COLO829 (cell line): ENCODE data around the gene ADCY2.

Experiments
- DNase-seq: peaks from one replicate; pipeline ENCODE4 v3.0.0; 2012; ENCODE audit warnings: low spot score

ADCY2 gene

DNA sequence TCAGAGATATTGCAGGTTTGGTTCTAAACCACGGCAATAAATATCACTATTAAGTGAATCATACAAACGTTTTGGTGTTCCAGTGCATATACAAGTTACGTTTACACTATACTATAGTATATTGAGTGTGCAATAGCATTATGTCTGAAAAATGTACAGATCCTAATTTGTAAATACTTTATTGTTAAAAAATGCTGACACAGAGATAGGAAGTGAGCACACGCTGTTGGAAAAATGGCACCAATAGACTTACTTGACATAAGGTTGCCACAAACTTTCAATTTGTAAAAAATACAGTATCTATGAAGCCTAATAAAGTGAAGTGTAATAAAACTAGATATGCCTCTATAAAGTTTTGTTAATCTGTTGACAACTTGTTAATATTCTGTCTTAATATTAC lies 439.0 kb downstream of the ADCY2 start:
- DNase-seq, result no peak

DNA sequence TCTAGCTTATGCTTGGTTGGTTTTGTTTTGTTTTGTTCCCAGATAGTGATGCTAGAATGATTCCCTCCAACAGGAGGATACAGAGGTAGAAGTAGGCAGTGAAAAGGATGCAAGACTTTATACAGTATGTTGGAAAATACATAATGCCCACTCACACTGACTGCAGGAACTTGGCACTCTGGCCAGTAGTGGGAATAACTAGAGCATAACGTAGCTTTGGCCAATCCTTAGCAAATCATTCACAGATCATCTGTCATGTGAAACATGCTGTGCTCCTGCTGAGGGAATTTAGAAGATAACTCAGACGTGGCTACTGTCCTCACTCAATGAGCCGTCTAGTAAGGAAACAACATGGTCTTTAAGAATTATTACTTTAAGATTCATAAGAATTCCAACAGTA lies 441.5 kb downstream of the ADCY2 start:
- no peak for DNase-seq

DNA sequence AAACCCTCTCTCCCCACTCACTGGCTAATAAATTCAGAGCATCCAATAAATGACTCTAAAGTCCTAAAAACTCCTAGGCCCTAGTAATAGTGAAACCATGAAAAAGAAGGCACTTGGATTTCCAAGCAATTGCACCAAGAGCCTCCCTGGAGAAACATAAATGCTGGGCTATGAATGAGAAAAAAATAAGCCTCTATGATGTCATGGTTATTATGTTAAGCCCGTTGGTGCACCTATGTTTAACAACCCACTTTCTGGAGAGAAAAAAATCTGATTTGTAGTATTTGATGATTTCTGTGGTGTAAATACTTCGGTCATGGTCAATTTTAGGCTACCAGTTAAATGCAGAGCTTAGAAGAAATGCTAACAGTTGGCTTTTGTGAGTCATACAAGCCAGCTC lies 446.6 kb downstream of the ADCY2 start:
- DNase-seq, result no peak

DNA sequence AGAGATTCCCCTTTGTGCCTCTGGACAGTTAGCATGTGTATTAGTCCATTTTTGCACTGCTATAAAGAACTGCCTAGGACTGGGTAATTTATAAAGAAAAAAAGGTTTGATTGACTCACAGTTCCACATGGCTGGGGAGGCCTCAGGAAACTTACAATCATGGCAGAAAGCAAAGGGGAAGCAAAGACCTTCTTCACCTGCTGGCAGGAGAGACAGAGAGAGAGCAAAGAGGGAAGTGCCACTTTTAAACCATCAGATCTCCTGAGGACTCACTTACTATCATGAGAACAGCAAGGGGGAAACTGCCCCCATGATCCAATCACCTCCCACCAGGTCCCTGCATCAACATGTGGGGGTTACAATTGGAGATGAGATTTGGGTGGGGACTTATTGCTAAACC lies 449.0 kb downstream of the ADCY2 start:
- DNase-seq, result no peak

DNA sequence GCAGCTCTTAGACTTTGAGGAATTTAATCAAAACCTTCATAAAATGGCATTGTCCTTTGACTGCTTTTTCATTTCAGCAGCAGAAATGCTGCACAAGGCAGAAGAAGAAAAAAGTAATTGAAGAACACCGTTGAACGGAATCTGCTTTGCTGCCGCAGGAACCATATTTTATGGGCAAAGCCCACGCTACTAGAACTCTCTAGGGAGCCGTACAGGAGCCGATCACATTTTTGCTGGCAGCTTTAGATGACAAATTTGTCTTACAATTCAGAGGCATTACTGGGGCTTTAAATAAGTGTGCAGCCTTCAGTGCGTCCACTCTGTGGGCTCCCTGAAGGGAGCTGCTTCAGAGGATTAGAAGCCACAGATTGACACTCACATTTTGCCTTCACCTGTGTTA lies 449.6 kb downstream of the ADCY2 start:
- no peak for DNase-seq

DNA sequence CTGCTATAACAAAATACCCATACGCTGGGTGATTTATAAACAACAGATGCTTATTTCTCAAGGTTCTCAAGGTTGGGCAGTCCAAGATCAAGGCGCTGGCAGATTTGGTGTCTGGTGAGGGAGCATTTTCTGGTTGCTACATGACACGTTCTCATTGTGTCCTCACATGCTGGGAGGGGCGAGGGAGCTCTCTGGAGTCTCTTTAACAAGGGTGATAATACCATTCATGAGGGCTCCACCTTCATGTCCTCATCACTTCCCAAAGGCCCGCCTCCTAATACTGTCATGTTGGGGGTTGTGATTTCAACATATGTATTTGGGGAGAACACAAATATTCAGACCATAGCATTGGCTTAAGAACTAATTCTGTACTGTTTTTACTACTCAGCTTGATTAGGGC lies 450.4 kb downstream of the ADCY2 start:
- DNase-seq, result no peak

DNA sequence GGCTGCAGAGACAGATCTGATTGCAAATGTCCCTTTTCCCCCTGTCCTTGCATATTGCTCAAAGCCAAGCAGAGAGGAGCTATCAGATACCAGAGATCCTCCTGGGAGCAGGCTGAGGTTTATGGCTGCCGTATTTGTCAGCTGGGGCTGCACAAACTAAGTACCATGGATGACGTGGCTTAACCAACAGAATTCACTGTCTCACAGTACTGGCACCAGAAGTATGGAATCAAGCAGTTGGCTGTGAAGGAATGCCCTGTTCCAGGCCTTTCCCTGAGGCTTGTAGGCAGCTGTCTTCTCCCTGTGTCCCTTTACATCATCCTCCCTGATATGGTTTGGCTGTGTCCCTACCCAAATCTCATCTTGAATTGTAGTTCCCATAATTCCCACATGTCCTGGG lies 452.4 kb downstream of the ADCY2 start:
- no peak for DNase-seq

DNA sequence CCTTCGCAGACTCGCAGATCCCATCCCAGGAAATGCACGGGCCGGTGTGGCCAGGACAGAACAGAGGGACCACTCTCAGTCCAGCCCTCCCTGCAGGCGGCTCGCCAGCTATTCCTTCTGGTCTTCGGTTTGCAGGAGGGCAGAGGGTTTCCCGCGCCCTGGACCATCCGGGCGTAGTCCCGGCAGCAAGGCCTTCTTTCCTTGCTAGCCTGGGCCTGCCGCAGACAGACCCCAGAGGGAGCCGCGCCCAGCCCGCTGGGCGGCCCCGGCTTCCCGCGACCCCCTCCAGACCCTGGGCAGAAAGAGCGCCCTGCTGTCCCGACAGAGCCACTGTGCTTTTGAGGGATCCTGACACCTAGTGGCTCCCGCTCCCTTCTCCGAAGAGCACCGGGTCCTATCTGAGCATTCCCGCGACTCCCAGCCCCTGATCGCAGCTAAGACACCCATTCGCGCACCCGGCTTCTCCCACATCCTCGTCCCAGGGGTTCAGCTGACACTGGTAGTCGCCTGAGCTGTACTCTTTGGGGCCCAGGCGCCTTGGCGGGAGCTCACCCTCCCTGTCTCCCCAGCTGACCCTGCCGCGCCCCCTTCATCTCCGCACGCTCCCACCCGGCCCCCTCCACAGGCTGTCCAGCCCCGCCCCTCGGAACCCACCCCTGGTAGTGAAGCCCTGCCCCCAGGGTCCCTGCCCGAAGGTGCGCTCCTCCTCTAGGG lies 453.9 kb downstream of the ADCY2 start:
- no peak for DNase-seq

DNA sequence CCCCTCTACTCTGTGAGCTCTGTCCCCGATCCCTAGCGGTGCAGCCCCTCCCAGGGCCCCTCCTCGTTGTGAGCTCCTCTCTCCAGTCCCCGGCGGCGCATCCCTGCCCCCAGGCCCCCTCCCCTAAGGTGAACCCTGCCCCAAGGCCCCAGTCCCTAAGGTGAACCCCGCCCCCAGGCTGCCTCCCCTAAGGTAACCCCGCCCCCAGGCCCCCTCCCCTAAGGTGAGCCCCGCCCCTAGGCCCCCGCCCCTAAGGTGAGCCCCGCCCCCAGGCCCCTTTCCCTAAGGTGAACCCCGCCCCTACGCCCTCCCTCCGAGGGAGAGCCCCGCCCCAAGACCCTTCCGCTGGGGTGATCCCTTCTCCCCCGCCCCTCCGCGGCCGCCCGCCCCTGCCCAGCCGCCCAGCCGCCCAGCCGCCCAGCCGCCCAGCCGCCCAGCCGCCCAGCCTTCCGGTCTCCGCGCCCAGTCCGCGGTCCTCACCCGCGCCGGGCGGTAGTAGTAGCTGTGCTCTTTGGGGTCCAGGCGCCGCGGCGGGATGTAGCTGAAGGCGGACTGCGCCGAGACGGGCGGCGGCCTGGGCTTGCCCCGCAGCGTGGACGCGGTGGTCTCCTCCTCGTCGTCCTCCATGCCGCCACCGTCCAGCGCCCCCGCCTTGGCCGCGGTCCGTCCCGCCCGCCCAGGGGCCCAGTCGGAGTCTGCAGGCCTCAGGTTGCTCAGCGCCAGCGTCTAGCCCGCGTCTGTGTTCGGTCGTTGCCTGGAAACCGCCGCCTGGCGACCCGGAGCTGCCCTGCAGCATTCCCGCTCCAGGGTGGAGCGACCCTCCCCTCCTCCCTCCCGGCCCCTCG lies 454.7 kb downstream of the ADCY2 start, which contains the start of gene CFAP90:
Gene CFAP90, minus strand, starts transcription at position 739 of the 845 bp plus-strand sequence. Its CDS starts 112 bp downstream, at position 627.
- no peak for DNase-seq

DNA sequence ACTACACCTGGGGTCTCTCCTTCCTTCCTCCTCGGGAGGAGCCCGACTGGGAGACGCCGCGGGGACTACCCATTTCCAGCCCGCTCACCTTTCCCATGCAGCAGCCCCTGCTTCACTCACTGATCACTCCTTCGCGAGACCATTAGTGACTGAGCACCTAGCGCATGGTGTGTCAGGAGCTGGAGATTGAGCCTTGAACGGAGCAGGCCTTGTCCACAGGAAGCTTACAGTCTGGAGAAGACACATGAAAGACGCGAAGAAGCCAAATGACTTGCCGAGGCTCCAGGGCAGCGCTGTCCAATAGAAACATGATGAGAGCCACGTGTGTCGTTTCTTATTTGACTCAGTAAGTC lies 455.3 kb downstream of the ADCY2 start:
- DNase-seq, result no peak

DNA sequence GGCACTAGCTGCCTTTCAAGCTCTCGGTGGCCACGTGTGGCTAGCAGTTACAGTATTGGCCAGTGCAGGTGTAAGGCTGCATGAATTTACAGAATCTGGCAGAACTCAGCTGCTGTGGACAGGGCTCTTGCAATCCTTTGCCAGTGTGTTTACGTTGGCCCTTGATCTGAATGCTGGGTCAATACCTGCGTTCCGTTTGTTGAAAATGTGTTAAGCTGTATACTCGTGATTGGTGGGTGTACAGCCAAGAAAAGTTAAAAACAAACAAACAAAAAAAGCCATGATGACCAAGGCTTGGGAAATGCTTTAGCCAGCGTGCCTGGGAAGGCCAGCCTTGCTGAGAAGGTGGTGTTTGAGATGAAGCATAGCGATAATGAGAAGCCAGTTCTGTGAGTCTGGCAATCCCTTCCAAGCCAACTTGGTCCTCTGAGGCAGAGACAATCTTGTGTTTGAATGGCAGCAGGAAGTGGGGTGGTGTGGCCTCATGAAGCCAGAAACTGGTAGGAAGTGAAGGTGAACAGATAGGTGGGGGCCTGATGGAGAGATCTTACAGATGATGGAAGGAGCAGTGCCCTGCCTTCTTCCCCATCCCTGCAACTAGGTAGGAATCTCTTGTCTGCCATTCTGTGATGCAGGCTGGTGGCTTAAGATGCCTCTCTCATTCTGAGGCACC lies 455.8 kb downstream of the ADCY2 start:
- no peak for DNase-seq

DNA sequence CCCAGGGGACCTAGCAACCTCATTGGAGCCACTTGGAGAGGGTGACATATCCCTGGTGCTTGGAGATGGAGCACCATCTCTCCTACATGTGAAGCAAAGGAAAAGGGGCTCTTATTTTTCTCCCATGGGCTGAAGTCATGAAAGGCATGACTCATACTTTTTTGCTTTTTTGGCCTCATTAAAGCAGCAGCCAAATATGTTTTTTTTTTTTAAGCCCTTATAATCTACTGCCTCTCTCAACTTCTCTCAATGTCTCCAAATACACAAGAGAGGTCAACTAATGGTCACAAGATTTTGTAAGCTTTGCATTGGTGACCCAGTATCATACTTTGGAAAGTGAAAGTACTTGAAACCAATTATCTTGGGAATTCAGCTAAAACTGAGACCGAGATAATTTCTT lies 456.6 kb downstream of the ADCY2 start:
- DNase-seq, result no peak

DNA sequence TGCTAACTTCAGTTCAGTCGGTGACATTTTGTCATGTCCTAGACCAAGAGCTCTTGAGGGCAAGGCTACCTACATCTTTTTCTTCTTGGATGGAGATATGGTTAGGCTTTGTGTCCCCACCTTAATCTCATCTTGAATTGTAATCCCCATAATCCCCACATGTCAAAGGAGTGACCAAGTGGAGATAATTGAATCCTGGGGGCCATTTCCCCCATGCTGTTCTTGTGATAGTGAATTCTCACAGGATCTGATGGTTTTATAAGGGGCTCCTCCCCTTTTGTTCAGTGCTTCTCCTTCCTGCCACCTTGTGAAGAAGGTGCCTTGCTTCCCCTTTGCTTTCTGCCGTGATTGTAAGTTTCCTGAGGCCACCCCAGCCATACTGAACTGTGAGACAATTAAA lies 457.1 kb downstream of the ADCY2 start:
- no peak for DNase-seq

DNA sequence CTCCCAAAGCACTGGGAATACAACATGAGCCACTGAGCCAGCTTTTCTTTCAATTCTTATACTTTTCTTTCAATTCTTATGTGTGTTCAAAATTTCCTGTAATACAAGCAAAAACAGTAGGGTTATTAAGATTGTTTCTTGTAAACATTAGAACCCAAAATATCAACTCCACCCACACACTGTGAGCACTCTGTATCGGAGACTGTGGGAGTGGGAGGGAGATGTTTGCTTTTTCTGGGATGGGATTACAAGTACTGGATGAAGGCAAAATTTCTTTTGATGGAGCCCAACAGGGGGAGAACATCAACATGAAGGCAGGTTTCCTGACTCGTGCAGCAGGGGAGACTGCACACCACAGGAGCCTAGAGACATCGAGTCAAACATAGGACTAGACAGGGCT lies 459.7 kb downstream of the ADCY2 start:
- no peak for DNase-seq

DNA sequence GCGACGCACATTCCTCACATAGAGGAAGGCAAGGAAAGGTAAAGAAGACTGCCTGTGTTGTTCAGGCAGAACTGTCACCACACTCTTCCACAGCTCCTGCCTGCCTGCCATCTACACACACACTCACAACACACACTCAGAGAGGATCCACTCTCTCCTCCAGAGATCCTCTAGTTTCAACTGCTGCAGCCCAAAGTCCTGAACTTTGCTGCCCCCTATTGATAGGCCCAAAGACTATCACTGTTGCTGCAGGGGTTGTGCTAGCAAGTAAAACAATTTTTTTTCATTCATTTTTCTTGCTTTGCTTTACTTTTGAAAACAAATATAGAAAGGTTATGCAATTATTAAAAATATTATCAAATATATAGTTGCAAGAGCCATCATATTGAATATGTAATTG lies 460.9 kb downstream of the ADCY2 start:
- DNase-seq, result no peak

DNA sequence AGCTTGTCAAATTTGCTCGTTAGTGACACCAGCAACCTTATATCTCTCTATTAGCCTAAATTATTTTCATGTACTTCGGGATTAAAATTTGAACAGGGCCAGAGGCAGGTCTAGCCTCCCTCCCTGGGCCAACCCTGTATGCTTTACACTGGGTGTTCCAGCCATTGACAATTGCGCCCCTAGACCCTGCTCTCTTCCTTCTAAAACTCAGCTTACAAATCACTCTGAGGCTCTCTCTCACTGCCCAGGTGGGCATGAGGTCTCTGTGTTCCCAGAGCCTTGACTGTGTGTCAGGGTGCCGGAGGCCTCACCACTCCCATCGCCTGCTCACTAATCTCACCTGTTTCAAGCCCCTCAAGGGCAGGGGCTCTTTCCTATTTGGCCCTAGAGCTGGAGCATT lies 461.4 kb downstream of the ADCY2 start:
- DNase-seq, result no peak

DNA sequence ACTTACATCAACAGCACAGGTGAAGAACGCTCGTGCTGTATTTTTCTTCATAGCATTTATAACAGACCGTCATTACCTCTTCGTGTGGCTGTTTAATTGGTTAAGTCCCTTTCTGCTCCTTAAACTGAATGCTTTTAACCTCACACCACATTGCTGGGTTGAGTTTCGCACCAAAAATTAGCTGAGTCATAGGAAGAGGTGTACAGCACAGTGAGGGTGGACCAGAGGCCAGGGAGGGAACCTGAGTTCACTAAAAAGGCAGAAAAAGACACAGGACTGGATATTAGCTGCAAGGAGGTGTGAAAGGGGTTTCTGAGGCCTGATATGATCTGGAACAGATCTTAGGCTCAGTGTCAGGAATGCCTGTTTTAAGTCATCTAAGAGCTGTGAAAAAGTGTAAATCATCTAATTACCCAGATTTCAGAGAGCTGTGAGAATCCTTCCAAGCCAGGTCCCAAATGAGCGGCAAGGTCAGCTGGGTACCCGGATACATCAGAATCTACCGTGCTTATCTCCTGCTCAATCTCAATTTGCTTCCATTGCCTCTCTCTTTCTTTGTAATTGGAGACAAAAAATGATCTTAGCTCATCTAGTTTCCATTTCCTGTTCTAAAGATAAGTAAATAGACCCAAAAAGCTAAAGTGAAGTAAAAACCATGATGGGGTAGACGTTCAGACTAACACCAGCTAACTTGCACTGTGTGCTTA lies 462.1 kb downstream of the ADCY2 start:
- DNase-seq, result no peak

DNA sequence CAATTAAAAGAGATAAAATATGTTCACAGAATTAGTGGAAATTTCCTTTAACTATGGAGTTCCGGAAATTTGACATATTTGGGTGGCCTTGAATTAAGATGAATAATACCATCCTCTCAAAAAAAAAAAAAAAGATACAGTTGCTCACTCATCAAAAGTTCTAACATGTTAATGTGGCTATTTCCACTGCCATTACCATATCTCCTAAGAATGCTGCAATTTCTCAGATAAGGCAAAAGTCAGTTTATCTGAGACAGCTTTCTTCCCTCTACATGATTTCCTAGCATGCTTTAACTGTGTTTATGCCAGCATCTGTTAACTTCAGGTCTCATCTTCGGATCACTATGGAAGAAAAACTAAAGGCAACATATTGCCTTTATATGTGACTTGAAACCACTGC lies 470.3 kb downstream of the ADCY2 start:
- no peak for DNase-seq

DNA sequence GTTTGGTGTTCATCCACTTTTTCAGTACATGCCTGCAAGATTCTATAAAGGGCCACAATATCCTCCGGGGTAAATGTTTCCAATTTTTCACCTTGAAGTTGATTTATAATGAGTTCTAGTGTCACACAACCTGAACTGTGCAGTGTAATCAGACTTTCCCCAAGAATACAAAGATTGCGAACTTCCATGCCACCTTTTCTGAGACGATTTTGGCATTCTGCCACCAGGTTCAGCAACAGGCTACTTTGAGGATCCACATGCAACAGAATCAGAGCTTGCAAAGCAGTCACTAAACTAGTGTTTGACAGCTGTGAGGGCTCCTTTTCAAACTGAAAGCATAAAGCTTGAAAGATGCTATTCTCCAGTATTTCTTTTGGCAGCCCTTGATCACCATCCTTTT lies 471.3 kb downstream of the ADCY2 start:
- no peak for DNase-seq

DNA sequence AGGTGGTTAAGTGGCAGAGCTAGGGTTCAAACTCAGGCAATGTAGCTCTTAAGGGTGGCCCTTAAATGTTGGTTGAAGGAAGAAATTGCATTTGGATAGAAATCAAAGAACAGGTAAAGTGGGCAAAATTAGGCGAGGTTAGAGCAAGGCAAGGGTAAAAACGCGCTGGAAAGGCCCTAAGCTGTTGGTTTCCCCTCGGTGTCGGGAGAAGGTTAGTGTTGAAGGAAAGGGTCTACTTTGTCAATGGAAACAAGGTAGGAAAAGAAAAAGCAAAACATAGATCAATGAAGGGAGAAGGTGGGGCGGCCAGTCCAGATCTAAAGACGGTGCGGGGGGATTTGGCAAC lies 472.5 kb downstream of the ADCY2 start:
- no peak for DNase-seq

DNA sequence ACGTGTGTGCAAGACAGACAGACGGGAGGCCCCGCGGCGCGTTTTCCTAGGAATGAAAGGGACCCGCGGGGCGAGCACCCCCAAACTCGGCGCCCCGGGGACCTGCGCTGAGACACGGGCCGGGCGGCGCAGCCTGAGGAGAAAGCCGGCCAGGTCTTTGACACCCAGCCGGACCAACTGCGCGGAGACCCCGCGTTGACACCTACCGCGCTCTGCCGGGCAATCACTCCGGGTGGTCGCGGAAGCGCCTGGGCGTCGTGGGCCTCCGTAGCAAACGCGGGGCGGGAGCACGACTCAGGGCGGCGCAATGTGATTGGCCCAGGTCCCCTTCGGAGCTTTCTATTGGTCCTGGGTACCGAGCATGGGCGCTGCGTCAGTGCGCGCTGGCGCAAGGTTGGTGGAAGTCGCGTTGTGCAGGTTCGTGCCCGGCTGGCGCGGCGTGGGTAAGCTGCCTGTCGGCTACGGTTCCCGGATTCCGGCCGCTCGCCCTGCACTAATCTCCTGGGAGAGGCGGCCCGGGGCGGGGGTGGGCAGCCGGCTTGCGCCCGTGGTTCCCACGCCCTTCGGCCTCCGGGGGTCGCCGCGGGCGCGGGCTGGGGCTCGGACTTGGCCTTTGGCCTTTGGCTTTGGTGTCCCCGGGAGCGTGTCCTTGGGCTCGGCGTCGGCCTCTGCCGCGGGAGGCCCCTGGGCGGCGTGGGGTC lies 473.0 kb downstream of the ADCY2 start, which contains the start of the genes FASTKD3 and MTRR:
Gene FASTKD3, minus strand, starts transcription at position 259 of the 701 bp plus-strand sequence. CDS start 948 bp downstream, outside the sequence.
Gene MTRR, plus strand, starts transcription at position 376 of the 701 bp plus-strand sequence. CDS start 1,647 bp downstream, outside the sequence.
- DNase-seq, result peak; percentile 64
